Measurements from ENCODE around the gene NUP205.

The NUP205 gene, protein sequence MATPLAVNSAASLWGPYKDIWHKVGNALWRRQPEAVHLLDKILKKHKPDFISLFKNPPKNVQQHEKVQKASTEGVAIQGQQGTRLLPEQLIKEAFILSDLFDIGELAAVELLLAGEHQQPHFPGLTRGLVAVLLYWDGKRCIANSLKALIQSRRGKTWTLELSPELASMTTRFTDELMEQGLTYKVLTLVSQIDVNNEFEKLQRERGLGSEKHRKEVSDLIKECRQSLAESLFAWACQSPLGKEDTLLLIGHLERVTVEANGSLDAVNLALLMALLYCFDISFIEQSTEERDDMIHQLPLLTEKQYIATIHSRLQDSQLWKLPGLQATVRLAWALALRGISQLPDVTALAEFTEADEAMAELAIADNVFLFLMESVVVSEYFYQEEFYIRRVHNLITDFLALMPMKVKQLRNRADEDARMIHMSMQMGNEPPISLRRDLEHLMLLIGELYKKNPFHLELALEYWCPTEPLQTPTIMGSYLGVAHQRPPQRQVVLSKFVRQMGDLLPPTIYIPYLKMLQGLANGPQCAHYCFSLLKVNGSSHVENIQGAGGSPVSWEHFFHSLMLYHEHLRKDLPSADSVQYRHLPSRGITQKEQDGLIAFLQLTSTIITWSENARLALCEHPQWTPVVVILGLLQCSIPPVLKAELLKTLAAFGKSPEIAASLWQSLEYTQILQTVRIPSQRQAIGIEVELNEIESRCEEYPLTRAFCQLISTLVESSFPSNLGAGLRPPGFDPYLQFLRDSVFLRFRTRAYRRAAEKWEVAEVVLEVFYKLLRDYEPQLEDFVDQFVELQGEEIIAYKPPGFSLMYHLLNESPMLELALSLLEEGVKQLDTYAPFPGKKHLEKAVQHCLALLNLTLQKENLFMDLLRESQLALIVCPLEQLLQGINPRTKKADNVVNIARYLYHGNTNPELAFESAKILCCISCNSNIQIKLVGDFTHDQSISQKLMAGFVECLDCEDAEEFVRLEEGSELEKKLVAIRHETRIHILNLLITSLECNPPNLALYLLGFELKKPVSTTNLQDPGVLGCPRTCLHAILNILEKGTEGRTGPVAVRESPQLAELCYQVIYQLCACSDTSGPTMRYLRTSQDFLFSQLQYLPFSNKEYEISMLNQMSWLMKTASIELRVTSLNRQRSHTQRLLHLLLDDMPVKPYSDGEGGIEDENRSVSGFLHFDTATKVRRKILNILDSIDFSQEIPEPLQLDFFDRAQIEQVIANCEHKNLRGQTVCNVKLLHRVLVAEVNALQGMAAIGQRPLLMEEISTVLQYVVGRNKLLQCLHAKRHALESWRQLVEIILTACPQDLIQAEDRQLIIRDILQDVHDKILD (N-terminal part only)

DNA sequence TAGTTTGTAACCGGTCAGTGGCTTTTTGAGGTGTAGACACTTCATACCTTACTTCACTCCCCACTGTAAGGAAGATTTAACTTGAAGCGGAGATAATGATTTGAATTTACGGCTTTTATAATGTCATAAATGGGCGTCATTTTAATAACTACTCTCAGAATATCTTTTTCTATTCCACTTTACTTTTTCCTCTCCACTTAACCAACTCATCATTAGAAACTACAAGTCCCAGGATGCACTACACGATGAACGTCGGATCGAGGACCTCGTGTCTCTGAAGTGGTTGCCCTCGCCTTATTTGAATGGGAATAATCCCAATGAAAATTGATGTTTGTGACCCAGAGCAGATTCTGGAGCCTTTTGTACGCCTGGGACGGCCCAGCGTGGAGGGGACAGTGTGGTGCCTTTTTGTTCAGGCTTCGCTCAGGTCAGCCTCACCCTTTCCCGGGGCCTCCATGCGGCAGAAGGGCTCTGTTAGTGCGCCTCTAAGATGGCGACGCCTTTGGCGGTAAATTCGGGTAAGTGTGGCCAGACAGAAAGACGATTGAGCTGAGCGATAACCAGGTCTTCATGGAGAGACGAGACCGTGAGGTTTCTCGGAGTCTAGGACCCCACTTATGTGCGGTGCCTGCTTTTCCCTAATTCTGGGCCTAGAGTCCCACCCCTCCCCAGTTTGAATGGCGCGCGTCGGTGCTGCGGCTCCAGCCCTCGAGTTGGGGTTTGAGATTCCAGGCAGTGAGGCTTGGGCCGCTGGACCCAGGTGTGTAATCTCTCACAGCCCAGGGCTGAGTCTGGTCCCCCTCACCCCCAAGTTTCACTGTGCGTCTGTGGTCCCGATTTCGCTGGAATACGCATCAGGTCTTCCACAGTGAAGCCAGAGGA lies at the start of gene NUP205:
TSS of gene NUP205 (plus strand) at position 463 of the 882 bp plus-strand sequence. CDS start at position 491, 28 bp downstream.
- Mint-ChIP-seq H3K27ac (no peak within 1 kb of the TSS), H3K4me3 (no peak within 1 kb of the TSS), H3K36me3 (ENCODE audit: low read depth) (peaks cover 15% of the 10 kb centered on the region), H3K9me3 (no peaks in the 10 kb centered on the region), H3K4me1 (ENCODE audit: low read depth) (peaks cover 20% of the 10 kb centered on the region), H3K27me3 (peaks cover 4% of the 10 kb centered on the region)

DNA sequence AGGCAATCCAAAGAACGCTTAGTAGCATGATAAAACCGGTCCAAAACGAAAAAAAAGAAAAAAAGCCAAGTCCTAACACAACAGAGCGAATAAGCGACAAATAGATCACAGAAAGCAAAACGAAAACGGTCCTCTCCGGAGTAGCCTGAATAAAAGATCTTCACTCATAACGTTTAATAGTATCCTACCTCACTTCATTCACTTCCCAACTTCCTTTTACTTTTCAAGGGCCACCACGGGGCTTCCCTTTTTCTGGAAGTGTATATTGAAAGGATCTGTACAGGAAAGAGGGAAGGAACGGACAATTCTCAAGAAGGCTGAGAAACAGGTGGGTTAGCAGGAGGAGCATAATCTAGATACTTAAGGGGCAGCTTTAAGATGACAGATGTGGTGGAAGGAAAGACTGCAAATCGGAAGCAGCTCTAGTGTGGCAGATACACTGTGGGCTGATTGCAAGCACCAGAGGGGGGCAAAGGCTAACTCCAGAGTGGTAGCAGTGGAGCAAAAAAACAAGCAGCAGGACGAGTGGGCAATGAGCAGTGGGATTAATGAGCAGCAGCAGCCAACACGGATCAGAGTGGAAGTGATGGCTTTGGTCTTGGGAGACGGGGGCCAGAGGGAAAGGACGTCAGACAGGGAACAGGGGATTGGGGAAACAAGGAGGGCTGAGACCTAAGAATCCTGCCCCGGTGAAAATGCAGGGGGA lies 48.7 kb upstream of the NUP205 start:
- Mint-ChIP-seq H3K4me1 (ENCODE audit: low read depth) (peaks cover 11% of the 10 kb centered on the region), H3K27me3 (no peaks in the 10 kb centered on the region), H3K4me3 (no peak overlapping the region), H3K27ac (no peak overlapping the region), H3K36me3 (ENCODE audit: low read depth) (peaks cover 9% of the 10 kb centered on the region), H3K9me3 (no peaks in the 10 kb centered on the region)

DNA sequence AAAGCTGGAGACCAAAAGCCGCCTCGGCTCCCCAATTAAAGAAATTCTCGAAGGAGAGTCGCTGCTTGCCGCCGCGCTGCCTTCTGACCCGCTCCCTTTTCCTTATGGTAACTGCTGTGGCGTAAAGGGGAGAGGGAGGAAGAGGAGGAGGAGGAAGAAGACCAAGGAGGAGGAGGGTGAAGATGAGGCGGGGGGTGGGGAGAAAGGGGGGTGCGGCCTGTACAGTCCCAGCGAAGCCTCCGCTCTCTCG lies 48.2 kb upstream of the NUP205 start:
- Mint-ChIP-seq H3K27me3 (no peaks in the 10 kb centered on the region), H3K27ac (no peak overlapping the region), H3K4me3 (no peak overlapping the region), H3K36me3 (ENCODE audit: low read depth) (peaks cover 9% of the 10 kb centered on the region), H3K9me3 (no peaks in the 10 kb centered on the region), H3K4me1 (ENCODE audit: low read depth) (peaks cover 10% of the 10 kb centered on the region)

DNA sequence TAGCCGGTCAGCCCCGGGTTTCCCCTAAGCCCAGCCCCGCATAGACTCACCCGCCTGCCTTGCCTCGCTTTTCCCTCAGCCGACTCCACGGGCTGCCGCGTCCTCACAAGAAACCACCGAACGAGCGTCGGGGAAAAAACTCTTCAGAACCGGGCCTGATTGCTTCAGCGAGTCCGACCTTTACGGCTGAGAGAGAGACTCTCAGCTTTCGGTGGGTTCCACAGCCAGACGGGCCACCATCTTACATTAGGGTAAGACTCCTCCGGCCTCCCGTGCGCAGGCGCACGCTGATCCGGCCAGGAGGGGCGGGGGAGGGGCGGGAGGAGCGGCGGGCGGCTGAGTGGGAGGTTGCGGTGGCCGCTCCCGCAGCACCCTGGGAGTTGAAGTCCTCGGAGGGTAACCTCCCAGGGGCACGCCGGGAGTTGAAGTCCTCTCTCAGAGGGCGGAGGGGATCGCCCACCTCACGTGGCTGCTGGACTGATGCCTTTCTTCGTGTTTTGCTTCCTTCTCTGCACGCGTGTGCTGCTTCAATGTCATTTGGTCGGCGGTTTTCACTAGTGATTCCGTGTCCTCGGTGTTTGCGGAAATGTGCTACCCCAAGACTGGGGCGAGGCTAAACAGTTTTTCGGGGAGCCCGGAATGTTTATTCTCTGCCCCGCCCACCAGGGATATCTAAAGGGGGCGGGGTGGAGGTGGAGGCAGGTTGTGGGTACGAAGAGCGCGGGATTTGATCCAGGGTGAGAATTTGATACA lies 47.7 kb upstream of the NUP205 start, which contains the start of gene CNOT4:
TSS of gene CNOT4 (minus strand) at position 264 of the 753 bp plus-strand sequence. CDS start 71,771 bp downstream, outside the sequence.
- Mint-ChIP-seq H3K9me3 (no peaks in the 10 kb centered on the region), H3K4me3 (no peak within 1 kb of the TSS), H3K4me1 (ENCODE audit: low read depth) (peaks cover 7% of the 10 kb centered on the region), H3K27me3 (no peaks in the 10 kb centered on the region), H3K36me3 (ENCODE audit: low read depth) (peaks cover 6% of the 10 kb centered on the region), H3K27ac (no peak within 1 kb of the TSS)

DNA sequence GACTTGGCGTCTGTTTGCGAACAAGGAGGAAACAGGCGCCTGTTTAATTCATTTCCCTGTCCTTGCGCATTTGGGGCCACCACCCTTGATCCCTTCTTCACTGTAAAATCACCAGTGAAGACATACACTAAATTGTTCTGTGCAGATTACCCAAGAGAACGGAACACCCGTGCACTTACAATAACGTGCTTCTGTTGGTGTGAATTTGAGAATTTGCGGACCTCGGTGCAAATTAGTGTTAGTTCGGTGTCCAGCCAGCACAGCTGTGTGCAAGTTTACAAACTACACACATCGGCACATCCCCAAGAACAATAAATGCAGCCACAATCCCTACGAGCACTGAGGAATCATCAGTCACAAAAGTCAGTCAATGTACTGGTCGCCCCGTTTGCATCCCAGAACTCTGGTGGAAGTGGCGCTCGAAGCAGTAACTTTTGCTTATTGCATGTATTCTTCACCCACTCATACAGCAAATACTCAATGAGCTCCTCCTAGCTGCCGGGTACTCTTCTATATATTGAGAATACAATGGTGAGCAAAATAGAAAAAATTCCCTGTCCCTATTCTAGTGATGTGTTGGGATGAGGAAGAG lies 47.0 kb upstream of the NUP205 start:
- H3K36me3 Mint-ChIP-seq (ENCODE audit: low read depth): peaks cover 4% of the 10 kb centered on the region
- no peak overlapping the region for H3K27ac Mint-ChIP-seq
- H3K27me3 Mint-ChIP-seq: no peaks in the 10 kb centered on the region
- no peaks in the 10 kb centered on the region for H3K9me3 Mint-ChIP-seq
- H3K4me3 Mint-ChIP-seq: no peak overlapping the region
- peaks cover 7% of the 10 kb centered on the region for H3K4me1 Mint-ChIP-seq (ENCODE audit: low read depth)

DNA sequence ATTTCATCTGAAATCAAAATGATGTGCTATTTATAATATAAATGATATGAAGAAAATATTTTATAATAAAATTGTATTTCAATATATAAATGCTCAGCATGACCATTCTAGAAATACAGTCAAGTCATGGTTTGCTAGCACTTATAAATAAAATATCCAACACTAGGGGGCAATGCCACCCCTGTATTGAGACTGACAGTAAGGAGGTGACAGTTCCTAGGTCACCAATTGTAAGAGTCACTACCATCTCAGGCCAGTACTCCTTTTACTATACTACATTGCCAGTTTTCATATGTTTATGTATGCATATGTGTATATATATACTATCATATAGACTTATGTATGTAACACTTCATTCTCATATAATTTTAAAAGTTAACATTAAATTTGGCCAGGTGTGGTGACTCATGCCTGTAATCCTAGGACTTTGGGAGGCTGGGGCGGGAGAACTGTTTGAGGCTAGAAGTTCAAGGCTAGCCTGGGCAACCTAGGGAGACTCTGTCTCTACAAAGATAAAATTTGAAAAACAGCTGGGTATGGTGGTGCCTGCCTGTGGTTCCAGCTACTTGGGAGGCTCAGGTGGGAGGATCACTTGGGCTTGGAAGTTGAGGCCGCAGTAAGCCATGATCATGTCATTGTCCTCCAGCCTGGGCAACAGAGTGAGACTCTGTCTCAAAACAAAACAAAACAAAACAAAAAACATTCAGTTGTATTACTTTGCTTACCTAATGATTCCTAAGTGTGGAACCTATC lies 45.4 kb upstream of the NUP205 start:
- Mint-ChIP-seq H3K4me1 (ENCODE audit: low read depth) (no peaks in the 10 kb centered on the region), H3K27ac (no peak overlapping the region), H3K9me3 (no peaks in the 10 kb centered on the region), H3K36me3 (ENCODE audit: low read depth) (no peaks in the 10 kb centered on the region), H3K27me3 (no peaks in the 10 kb centered on the region), H3K4me3 (no peak overlapping the region)

DNA sequence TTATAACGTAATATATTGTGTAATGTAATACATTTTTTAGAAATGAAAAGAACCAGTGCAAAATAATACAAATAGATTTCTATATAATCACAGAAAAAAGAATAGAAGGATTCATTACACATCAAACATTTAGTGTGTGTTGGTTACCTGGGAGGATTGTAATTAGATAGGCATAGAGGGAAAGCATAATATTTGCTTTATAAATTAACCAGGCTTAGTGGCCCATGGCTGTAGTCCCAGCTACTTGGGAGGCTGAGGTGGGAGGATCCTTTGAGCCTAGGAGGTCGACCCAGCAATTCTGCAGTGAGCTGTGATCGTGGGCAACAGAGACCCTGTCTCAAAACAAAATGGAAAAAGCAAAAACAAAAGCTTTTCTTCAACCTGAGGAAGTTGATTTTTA lies 42.9 kb upstream of the NUP205 start:
- H3K9me3 Mint-ChIP-seq: no peaks in the 10 kb centered on the region
- no peaks in the 10 kb centered on the region for H3K27me3 Mint-ChIP-seq
- no peaks in the 10 kb centered on the region for H3K4me1 Mint-ChIP-seq (ENCODE audit: low read depth)
- H3K4me3 Mint-ChIP-seq: no peak overlapping the region
- H3K36me3 Mint-ChIP-seq (ENCODE audit: low read depth): no peaks in the 10 kb centered on the region
- H3K27ac Mint-ChIP-seq: no peak overlapping the region

DNA sequence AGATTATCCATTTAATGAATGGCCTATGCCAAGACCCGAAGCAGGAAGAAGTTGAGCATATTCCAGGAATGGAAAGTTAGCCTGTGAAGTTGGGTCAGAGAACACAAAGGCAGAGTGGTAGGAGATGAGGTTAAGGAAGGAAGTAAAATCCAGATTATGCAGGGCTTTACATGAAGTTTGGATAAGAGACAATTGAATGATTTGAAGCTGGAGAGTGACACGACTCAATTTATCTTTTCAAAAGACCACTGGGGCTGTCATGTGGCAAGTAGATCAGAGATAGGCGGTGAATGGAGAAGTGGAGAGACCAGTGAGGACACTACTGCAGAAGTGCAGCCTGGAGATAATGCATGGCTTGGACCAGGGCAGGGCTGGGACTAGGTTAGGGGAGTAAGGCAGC lies 40.7 kb upstream of the NUP205 start:
- Mint-ChIP-seq H3K9me3 (no peaks in the 10 kb centered on the region), H3K4me1 (ENCODE audit: low read depth) (no peaks in the 10 kb centered on the region), H3K36me3 (ENCODE audit: low read depth) (no peaks in the 10 kb centered on the region), H3K27me3 (no peaks in the 10 kb centered on the region), H3K4me3 (no peak overlapping the region), H3K27ac (no peak overlapping the region)

DNA sequence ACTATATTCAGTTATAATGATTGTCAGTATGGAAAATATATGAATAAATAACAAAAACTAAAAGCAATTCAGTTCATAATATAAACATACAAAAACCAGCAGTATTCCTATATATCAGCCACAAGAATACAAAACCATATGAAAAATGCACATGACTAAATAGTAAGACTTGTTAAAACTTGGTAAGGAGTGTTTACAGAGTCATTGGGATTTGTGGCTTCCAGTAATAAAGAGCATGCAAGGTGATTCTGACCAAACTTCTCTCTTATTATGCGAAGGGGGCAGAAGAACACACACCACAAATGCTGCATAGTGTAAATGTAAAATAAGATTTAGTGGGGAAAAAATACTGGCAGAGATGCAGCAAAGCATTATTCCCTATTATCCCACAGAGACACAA lies 39.0 kb upstream of the NUP205 start:
- Mint-ChIP-seq H3K27ac (no peak overlapping the region), H3K4me3 (no peak overlapping the region), H3K27me3 (no peaks in the 10 kb centered on the region), H3K9me3 (no peaks in the 10 kb centered on the region), H3K36me3 (ENCODE audit: low read depth) (no peaks in the 10 kb centered on the region), H3K4me1 (ENCODE audit: low read depth) (no peaks in the 10 kb centered on the region)

DNA sequence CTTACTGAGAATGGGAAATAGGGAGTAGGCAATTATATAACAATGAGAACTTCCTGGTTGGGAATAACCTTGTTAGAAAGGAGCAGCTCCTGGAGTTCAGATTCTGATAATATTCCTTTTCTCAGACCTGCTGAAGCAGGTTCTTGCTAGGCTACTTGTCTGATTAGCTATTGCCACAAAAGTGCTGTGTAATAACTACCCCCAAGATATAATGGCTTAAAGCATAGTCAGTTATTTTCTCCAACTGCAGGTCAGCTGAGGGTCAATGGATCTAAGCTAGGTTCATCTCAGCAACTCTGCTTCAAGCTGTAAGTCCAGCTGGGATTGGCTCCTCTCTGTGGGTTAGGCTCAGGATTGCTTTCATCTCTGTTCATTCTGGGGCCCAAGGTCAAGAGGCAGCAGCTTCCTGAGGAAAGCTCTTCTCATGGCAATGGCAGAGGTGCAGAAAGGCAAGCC lies 38.5 kb upstream of the NUP205 start:
- H3K9me3 Mint-ChIP-seq: no peaks in the 10 kb centered on the region
- no peaks in the 10 kb centered on the region for H3K4me1 Mint-ChIP-seq (ENCODE audit: low read depth)
- no peaks in the 10 kb centered on the region for H3K36me3 Mint-ChIP-seq (ENCODE audit: low read depth)
- no peak overlapping the region for H3K4me3 Mint-ChIP-seq
- no peak overlapping the region for H3K27ac Mint-ChIP-seq
- no peaks in the 10 kb centered on the region for H3K27me3 Mint-ChIP-seq

DNA sequence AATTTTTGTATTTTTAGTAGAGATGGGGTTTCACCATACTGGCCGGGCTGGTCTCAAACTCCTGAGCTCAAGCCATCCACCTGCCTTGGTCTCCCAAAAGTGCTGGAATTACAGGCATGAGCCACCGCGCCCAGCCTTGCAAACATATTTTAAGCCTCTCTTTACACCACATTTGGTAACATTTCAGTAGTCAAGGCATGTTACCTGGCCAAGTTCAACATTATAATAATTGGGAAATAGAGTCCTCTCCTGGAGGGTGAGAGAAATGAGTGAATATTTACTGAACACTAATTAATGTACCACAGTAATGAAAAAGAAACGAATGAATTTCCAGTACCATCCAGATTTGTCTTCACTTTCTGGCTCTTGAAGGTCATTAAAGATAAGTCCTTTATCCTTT lies 37.8 kb upstream of the NUP205 start:
- no peaks in the 10 kb centered on the region for H3K4me1 Mint-ChIP-seq (ENCODE audit: low read depth)
- H3K27me3 Mint-ChIP-seq: no peaks in the 10 kb centered on the region
- no peak overlapping the region for H3K27ac Mint-ChIP-seq
- no peaks in the 10 kb centered on the region for H3K36me3 Mint-ChIP-seq (ENCODE audit: low read depth)
- no peak overlapping the region for H3K4me3 Mint-ChIP-seq
- no peaks in the 10 kb centered on the region for H3K9me3 Mint-ChIP-seq

DNA sequence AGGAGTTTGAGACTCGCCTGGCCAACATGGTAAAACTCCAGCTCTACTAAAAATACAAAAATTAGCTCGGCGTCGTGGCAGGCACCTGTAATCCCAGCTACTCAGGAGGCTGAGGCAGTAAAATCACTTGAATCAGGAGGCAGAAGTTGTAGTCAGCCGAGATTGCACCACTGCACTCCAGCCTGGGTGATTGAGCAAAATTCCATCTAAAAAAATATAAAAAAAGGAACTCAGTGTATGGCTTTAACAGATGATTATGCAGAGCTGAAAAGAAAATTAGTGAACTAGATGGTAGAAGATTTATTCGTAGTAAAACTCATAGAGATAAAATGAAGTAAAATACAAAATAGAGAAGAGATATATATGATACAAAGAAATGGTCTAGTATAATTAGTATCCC lies 35.2 kb upstream of the NUP205 start:
- Mint-ChIP-seq H3K9me3 (no peaks in the 10 kb centered on the region), H3K36me3 (ENCODE audit: low read depth) (no peaks in the 10 kb centered on the region), H3K4me1 (ENCODE audit: low read depth) (no peaks in the 10 kb centered on the region), H3K27ac (no peak overlapping the region), H3K4me3 (no peak overlapping the region), H3K27me3 (no peaks in the 10 kb centered on the region)

Data from stimulated activated naive CD8-positive, alpha-beta T cell treated with anti-CD3 and anti-CD28 coated beads, Interleukin-15, Interleukin-2, amounts not matched to agents 100 ng/mL and 50 ng/mL, for 24 hours (primary cell).